Cardiac muscle cell (in vitro differentiated cells and primary cell): ENCODE measurements around the gene NET1. TPM values are rescaled to one million over a fixed set of nuclear protein-coding genes. Genes with fewer than 3 reads are reported as not detected.

ENCODE experiments used
- DNase-seq, 2 donors: peaks; one replicate each; pipeline versions ENCODE4 v3.0.0 to v3.0.0-alpha.2; 2010 to 2017; ENCODE audit warnings: low read depth in 1 of 2, low spot score in 1 of 2
- H3K27ac ChIP-seq: fragments of 200-600 bp; sonication (generic); 2 replicates; pipeline ENCODE4 v1.5.1; 2016
- H3K27me3 ChIP-seq: fragments of 200-600 bp; sonication (generic); 2 replicates; pipeline ENCODE4 v1.6.0; 2016; ENCODE audit warnings: control low read depth
- H3K36me3 ChIP-seq: fragments of 200-600 bp; sonication (generic); 2 replicates; pipeline ENCODE4 v1.5.1; 2016; ENCODE audit warnings: control low read depth
- H3K4me1 ChIP-seq: fragments of 200-600 bp; sonication (generic); 2 replicates; pipeline ENCODE4 v1.8.1; 2017; ENCODE audit warnings: low read depth, mild to moderate bottlenecking, mixed run types
- H3K4me3 ChIP-seq: fragments of 200-600 bp; sonication (generic); 2 replicates; pipeline ENCODE4 v1.5.1; 2016; ENCODE audit warnings: mild to moderate bottlenecking
- H3K9me3 ChIP-seq: fragments of 200-600 bp; sonication (generic); 2 replicates; pipeline ENCODE4 v1.5.1; 2017; ENCODE audit warnings: low read depth, mild to moderate bottlenecking, control low read depth
- CTCF ChIP-seq: IDR thresholded peaks from 2 replicates; pipeline ENCODE4 v1.5.1; 2012; ENCODE audit warnings: low read depth, mild to moderate bottlenecking, low read length
- polyA plus RNA-seq: library from polyadenylated mRNA; unstranded; fragments of >200 nt; fragmentation: Nextera tagmentation; extraction: Ambion mirVana; gene quantifications from 2 replicates; pipeline ENCODE4 v1.2.1, GENCODE V29; 2016
- total RNA-seq: library from RNA; depleted of rRNA; stranded (reverse); fragments of >200 nt; gene quantifications from 2 replicates; pipeline ENCODE4 v1.2.3, GENCODE V29; 2016

The NET1 gene
- total and polyA plus RNA-seq, 2 experiments from 2014 or later: 20.0 to 29.5 TPM

DNA sequence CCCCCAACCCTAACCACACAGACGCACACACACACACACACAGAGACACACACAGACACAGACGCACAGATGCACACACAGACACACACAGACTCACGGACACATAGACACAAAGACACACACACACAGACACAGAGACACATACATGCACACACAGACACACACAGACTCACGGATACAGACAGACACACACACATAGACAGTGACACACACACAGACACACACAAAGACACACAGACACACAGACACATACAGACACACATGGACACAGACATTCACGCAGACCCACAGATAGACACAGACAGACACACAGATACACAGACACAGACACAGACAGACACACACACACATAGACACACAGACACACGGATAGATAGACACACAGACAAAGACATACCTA, 84.9 kb downstream of the NET1 start:
- Histone ChIP-seq H3K36me3 (no peaks in the 10 kb centered on the region), H3K27ac (no peak overlapping the region), H3K4me3 (no peak overlapping the region), H3K27me3 (no peaks in the 10 kb centered on the region), H3K4me1 (no peaks in the 10 kb centered on the region), H3K9me3 (no peaks in the 10 kb centered on the region)
- no peak for TF ChIP-seq CTCF
- DNase-seq: no peak

GRCh38 chr10:5497948-5498730, 85.8 kb downstream of the NET1 start:
- DNase-seq: no peak
- TF ChIP-seq CTCF: no peak
- H3K36me3 ChIP-seq: no peaks in the 10 kb centered on the region
- no peak overlapping the region for H3K4me3 ChIP-seq
- H3K27me3 ChIP-seq: no peaks in the 10 kb centered on the region
- no peaks in the 10 kb centered on the region for H3K4me1 ChIP-seq
- H3K27ac ChIP-seq: no peak overlapping the region
- H3K9me3 ChIP-seq: no peaks in the 10 kb centered on the region

GRCh38 chr10:5498791-5499492, 86.6 kb downstream of the NET1 start:
- DNase-seq: no peak
- Histone ChIP-seq H3K4me1 (no peaks in the 10 kb centered on the region), H3K36me3 (no peaks in the 10 kb centered on the region), H3K9me3 (no peaks in the 10 kb centered on the region), H3K27me3 (no peaks in the 10 kb centered on the region), H3K4me3 (no peak overlapping the region), H3K27ac (no peak overlapping the region)
- no peak for TF ChIP-seq CTCF

DNA sequence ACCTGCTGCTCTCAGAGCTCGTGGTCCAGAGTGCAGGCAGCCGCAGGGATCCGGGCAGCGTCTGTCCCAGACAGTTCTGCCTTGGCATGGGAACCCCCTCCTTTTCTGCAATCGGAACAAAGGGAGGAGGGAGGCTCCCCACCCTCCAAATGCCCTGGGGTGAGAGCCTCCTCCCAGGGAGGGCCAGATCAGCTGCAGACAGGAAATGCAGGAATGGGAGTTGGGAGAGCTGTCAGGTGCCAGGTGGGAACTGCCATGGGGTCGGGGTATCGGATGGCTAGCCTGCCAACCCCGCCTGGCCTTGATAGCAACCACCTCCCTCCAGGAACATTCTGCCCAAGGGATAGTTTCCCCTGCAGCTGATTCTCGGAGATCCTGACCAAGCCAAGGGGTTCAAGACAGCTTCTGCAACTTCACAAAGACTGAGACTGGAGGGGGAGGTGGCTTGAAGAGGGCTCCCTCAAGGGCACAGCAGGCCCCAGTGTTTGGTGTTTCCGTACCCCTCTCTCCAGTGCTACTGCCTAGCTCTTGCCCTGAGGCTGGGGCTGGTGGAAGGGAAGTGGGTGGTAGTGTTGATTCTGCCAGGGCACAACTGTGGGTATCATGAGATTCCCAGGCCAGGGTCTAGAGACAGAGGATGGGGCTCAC, 87.3 kb downstream of the NET1 start, which contains the start of gene CALML5:
TSS of gene CALML5 (minus strand) at position 78 of the 648 bp plus-strand sequence. CDS start 132 bp downstream, outside the sequence.
- Histone ChIP-seq H3K4me1 (no peaks in the 10 kb centered on the region), H3K4me3 (no peak within 1 kb of the TSS), H3K27me3 (no peaks in the 10 kb centered on the region), H3K9me3 (no peaks in the 10 kb centered on the region), H3K36me3 (no peaks in the 10 kb centered on the region), H3K27ac (no peak within 1 kb of the TSS)
- DNase-seq: no peak
- TF ChIP-seq CTCF: no peak

DNA sequence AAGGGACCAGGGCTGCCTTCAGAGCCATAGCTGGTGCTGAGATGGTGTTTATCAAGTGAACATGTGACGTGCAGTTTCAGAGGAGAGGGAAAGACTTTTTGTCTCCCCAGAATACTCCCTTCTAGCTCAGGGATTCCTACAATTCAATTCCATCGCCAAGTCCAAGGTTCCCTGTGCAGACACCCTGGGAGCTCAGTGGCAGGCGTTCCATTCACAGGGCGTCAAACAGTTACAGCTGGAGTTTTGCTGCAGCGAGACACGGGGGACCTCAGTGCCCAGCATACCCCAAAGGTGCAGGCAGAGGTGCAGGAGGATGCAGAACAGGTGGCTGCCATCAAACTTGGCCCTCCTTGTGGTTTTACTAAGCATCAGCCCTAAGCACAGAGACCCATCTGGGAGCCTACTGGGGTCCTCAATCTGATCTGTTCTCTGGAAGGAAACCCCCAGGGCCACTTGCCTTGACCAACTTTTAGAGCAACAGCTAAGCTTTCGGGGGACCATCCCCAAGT, 87.9 kb downstream of the NET1 start:
- no peaks in the 10 kb centered on the region for H3K4me1 ChIP-seq
- no peak overlapping the region for H3K27ac ChIP-seq
- DNase-seq: no peak
- H3K36me3 ChIP-seq: no peaks in the 10 kb centered on the region
- no peaks in the 10 kb centered on the region for H3K9me3 ChIP-seq
- no peak for TF ChIP-seq CTCF
- H3K27me3 ChIP-seq: no peaks in the 10 kb centered on the region
- H3K4me3 ChIP-seq: no peak overlapping the region
